Stimulated activated CD4-positive, alpha-beta T cell treated with anti-CD3 and anti-CD28 coated beads, Interleukin-15, amount 100 ng/mL, for 24 hours (primary cell): Measurements from ENCODE around the gene CYB561D1.

ENCODE experiments used
- DNase-seq: peaks from one replicate; pipeline ENCODE4 v3.0.0-alpha.2; 2020

Gene CYB561D1

DNA sequence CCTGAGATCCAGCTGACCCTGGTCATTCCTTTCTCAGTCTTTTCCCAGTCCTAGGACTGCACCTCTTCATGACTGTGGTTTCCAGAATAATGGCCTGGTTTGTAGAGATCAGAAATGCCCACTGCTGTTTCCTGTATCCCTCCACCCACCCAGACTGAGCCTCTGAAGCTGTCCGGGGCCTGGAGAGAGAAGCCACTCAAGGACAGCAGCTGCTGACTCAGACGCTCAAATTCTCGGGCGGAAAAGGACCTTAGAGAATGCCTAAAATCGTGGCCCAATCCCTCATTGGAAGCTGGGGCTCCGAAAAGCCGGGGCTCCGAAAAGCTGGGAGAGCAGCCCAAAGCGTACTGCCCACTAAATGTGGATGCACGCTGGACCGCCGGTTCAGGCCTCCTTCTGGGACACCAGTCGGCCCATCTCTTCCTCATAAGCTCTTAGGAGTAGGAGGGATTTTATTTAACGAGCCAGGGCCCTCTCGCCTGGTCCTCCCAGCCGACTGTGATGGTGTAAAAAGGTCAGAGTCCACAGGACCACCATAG is 38.0 kb downstream of the CYB561D1 start:
- no peak for DNase-seq

DNA sequence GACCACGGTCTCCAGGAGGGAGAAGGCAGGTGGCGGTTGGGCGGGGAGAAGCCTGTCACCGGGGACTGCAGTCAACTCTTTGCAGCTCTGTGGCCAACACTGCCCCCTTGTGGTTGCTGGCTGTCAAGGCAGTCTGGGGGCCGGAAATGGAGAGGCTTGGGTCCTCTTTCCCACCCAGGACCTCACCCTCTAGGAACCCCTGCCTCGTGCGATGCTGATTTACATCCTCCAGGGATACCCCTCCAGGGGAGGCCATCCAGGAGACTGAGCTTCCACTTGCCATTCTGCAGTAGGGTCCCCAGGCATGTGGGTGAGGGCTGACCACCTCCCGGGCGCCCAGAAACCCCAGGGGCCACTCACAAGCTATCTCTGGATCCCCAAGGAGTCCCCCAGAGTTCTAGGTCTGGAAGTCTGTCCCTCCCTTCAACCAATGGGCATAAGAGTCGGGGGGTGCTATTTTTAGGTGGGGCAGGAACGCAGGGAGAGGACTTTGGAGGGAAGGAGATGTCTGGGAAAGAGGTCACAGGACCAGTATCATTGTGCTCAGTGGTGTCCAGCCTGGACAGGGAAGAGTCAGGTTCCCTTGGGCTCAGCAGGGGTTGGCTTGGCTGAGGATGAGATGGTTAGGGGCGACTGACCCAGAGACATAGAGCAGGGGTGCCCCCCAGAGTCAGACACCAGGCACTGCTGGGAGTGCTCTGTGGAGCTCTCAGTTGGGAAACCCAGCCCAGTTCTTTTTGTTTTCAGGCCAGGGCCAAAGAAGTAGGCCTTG is 38.7 kb downstream of the CYB561D1 start:
- DNase-seq: peak; percentile 93

DNA sequence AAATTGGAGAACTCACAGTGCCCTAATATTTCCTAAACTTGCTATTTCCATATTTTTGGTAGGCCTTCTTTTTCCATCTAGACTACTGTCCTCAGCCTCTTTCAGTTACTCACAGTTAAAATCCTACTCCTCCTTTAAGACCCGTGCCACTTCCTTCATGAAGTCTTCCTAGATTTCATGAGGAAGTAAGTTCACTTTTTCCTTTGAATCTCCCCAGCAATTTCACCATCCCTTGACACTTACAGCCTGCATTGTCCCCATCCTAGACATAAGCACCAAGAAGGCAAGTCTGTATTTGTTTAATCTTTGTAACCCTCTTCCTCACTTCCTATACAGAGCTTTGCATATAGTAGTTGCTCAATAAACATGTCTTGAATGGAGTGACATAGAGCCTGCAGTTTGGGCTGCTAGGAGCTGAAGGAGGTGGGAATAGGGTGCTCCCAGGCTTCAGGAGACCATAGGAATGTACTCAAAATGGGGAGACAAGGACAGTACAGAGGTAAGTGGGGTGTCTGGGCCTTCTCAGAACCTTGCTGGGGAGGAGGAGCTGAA is 40.5 kb downstream of the CYB561D1 start:
- no peak for DNase-seq

DNA sequence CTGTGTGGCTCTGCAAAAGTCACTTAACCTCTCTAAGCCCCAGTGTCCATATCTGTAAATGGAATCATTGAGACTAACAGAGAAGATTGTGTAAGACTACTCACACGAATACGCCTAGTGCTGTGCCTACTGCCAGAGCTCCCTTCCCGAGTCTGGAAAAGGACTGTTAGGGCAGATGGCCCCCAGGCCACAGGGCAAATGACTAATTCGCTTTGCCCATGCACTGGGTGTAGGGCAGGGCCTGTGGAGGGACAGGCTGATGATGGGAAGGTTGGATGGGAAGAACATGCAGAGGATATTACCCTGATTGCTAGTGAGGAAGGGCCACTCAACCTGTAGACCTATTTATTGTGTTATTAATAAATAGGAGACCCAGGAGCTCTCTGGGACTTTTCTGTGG is 41.6 kb downstream of the CYB561D1 start:
- no peak for DNase-seq

DNA sequence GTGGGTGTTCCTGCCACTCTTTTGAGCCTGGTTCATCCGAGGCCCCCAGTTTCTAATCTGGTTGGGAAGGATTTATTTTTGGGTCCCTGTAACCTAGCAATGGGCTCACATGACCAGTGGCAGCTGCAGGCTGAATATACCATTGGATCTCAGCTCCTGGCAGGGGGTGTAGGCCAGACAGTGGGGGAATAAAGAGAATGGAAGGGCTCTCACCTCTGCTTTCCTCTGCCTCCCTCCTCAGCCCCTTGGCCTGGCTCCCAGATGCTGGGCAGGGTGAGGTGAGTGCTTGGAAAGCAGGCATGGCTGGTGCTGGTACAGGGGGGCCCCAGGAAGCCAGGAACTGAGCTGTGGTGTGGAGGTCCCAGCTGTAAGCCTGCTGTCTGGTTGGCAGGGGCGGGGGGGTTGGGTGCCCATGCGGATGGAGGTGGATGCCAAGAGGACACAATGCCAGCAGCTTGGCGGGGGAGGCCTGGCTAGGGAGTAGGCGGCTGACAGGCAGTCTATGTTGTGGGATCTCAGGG is 42.1 kb downstream of the CYB561D1 start:
- DNase-seq: no peak

DNA sequence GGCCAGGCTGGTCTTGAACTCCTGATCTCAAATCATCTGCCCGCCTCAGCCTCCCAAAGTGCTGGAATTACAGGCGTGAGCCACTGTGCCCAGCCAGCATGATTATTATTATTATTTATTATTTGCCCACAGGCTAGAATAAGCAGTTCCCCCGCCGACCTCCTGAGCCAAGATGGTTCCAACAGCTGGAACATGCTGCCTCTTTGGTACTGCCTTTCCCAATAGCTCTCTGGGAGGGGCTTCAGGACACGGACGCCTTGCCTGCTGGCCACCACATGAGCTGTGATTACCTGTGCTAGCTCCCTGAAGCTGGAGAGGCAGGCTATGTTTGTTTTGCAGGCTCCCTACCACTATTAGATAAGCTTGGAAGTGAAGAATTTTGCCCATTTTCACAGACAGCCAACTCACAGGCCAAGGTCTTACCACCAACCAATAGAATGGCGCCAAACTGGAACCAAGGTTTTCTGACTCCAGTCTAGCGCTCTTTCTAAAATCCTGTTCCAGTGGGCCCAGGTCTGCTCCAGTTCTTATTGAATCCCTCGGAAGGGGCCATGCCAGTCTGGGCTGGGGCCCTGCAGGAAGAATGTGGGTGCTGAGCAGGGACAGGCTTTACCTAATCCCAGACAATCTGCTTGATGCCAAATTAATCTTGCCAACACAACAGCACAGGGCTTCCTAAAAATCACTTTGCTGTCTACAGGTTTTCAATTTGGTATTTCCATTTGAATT is 43.7 kb downstream of the CYB561D1 start:
- DNase-seq: no peak

DNA sequence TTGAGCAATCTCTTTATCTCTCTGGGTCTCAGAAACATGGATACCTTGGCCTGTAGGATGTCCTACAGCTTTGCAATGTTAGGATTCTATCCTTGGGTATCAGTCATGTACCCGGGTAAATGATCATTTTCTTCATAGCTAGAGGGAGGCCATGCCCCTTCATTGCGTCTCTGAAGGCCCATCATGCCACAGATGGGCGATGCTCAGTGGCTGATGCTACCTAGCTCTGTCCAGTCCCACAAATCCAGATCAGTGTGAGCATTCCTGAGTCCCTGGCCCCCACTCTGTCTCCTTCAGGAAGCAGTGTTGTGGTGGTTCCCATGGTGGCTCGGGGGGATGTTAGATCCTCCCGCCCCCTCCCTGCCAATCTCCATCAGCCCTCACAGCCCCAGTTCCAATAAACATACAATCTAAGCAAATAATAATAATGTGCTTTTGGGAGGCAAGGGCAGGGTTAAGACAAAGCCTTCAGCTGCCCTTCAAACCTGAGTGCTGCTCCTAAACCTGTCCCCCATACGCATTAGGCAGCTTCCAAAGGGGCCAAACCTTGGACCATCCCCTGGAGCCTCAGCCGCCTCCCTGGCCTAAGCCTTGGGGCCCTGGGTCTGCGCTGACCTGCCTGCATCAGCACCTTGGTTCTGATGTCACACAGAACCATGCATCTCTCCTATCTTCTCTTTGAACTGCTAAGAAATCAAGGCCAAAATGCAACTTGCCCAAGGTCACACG is 45.1 kb downstream of the CYB561D1 start:
- DNase-seq: no peak

DNA sequence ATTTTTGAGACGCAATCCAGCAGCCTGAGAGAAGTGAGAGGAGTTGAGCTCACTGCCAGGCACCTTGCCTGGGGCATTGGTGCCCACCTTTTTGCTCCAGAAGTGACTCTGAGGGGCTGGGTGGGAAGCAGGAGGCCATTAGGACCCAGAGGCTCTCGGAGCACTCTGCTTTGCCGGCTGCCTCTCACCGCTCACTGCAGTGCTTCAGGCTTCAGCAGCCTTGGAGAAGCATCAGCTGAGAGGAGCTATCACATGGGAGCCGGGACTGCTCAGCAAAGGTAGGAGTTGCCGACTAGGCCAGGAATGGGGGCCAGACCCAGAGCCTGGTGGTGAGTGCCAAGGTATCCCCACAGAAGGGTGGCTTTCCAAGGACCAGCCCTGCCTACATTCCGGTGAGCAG is 45.8 kb downstream of the CYB561D1 start, which contains the start of gene GPR61:
TSS of gene GPR61 (plus strand) at position 197 of the 400 bp plus-strand sequence. CDS start 3,151 bp downstream, outside the sequence.
- DNase-seq: no peak

DNA sequence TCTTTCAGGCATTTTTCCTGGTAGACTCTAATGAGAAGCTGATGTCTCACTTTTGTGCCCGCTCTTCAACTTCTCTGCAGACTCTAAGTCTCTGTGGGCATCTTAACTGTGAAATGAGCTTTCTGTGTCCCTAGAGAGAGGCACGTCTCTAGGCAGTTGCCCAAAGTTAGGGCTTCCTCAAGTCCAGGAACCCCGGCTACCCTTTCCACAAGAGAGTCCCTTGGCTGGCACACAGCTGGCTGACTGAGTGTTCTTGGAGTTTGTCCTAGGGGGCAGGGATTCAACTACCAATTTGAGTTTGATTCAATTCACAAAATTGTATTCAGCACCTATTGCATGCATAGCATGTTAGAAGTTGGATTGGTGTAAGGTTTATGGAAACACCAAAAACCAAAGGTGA is 47.2 kb downstream of the CYB561D1 start:
- DNase-seq: no peak

DNA sequence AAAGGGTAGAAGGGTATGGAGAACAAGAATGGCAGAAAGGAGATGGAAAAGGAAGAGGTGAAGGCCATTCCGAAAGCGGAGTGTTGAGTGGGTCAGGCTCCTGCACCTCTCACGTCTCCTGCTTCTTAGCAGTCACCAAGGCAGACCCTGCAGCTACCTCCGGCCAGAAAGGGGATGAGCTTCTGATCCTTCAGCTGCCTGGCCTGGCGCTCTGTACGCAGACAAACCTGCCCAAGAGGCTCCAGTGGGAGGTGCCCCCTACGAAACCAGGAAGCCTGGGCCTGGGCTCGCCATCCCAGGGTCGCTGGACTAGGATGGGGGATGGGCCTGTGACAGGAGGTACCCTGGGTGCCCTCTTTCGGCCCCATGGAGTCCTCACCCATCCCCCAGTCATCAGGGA is 48.8 kb downstream of the CYB561D1 start:
- DNase-seq: no peak

DNA sequence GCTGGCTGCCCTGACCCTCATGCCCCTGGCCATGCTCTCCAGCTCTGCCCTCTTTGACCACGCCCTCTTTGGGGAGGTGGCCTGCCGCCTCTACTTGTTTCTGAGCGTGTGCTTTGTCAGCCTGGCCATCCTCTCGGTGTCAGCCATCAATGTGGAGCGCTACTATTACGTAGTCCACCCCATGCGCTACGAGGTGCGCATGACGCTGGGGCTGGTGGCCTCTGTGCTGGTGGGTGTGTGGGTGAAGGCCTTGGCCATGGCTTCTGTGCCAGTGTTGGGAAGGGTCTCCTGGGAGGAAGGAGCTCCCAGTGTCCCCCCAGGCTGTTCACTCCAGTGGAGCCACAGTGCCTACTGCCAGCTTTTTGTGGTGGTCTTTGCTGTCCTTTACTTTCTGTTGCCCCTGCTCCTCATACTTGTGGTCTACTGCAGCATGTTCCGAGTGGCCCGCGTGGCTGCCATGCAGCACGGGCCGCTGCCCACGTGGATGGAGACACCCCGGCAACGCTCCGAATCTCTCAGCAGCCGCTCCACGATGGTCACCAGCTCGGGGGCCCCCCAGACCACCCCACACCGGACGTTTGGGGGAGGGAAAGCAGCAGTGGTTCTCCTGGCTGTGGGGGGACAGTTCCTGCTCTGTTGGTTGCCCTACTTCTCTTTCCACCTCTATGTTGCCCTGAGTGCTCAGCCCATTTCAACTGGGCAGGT is 49.5 kb downstream of the CYB561D1 start:
- DNase-seq: no peak

DNA sequence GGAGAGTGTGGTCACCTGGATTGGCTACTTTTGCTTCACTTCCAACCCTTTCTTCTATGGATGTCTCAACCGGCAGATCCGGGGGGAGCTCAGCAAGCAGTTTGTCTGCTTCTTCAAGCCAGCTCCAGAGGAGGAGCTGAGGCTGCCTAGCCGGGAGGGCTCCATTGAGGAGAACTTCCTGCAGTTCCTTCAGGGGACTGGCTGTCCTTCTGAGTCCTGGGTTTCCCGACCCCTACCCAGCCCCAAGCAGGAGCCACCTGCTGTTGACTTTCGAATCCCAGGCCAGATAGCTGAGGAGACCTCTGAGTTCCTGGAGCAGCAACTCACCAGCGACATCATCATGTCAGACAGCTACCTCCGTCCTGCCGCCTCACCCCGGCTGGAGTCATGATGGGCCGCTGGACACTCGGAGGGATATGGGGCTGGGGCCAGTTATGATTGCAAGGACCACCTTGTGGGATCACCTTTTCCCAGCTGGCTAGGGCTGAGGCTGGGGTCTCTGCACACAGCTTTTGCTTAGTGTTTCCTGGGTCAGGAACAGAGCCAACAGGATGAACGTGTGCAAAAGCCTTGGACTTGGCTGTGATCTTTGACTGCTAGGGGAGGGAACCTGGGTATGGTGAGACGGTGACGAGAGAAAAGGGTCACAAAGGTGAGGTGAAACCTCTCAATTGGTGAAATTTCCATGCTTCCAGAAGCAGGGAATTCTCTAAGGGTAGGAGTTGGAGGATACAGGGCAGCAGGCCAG is 50.3 kb downstream of the CYB561D1 start:
- no peak for DNase-seq

DNA sequence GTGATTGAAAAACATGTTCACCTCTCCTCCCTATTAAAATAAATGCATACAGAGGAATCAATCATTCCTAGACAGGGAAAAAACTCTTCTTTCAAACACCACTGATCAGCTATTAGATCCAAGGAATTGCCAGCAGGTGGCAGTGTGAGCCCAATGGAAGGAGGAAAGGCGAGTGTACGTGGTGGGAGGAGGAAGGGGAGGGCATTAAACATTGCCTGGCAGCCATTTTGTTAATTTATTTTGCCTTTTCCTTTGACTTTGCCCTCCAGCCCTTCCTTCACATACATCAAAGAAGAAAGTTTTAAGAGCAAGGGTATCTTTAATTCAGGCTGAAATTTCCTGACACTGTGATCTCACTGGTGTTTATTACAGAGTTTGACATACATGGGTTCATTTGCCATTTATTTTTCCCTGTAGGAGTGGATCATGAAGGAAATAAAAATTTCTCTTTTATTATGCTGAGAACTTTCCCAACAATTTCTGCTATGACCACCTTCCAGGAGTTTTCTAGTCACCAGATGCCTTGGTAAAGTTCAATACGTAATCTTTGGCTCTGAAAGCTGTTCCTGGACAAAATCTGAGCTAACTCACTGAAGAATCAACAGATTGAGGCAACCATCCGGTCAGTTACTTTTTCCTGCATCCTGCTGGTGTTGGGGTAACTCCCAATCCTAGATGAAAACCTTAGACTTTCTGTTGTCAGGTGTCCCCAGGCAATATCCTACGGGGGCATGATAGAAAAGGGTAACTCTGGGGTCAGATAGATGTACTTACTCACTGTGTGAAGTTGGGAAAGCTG is 52.6 kb downstream of the CYB561D1 start:
- DNase-seq: peak; percentile 94

DNA sequence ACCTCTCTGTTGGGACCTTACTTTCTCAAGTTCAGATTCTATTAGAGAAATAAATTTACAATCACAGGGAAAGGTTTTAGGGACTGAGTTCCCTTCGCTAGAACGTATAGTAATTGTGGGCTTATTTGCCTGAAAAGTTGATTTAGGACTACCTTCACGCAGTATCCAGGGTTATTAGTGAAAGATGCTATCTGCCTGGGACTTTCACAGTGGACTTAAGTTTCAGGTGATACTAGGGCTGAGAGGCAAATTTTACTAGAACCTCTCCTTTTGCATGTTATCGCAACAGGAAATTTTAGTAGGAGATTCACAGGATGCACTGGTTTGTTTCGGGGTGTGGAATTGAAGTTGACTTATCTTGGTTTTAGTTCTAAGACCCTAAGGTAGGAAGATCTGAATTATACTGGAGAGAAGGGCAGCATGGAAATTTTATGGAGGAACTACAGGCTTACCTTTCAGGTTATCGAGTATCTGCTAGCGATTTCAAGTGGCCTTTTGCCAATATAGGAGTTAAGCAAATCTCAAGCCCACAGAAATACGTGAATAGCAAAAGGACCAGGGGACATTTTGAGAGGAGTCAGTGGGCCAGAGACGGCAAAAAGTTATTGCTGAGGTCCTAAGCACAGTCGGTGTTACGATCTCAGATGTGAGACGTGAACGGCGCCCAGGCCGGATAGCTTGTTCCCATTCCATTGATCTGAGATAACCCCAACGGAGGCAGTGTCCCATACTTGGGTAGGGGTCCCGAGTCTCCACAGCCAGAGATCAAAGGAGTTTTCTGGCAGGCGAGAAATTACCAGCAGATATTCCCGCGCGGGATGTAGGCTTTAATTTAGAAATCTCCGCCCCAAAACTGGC is 53.8 kb downstream of the CYB561D1 start:
- DNase-seq: peak; percentile 30

DNA sequence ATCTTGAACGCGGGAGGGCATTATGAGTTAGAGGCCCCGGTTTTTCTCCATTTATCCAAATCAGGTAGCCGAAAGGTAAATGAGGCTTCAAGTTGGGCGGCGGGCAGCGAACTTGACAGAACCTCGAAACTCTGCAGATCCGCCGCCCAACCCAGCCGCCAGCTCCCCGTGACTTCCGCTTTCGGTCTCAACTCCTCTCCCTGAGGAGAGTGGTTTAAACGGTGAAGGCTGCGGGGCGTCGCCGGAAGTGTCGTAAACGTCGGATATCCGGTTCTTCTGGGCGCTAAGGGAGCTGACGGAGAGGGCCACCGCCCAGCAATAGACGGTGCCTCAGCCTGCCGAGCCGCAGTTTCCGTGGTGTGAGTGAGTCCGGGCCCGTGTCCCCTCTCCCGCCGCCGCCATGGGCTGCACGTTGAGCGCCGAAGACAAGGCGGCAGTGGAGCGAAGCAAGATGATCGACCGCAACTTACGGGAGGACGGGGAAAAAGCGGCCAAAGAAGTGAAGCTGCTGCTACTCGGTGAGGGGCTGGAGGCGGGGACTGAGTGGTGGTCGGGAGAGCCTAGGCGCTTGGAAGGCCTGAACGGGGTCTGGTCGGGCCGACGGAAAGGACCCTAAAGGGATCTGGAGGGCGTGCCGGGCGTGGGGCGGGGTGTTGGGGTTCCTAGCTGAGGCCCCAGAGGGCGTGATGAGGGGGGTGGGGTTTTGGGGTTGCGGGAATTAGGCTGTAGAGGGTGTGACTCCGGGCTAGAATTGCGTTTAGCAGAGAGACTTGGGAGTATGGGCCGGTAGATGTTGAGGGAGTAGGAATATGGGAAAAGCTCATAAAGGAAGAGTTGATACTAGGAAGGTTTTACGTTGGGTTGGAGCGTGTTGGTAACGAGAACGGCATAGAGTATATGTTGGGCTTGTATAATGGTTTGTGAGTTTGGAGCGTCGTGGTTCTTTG is 54.7 kb downstream of the CYB561D1 start, which contains the start of gene GNAI3:
TSS of gene GNAI3 (plus strand) at position 295 of the 947 bp plus-strand sequence. CDS start at position 401, 106 bp downstream.
- peak; percentile 96 for DNase-seq
